GM10847 (cell line): ENCODE data around the gene AJAP1.

Experiments used
- POLR2A ChIP-seq: IDR thresholded peaks from 2 replicates; pipeline ENCODE4 v1.6.1; 2011; ENCODE audit not compliant: insufficient read length; ENCODE audit errors: extremely low read depth

The AJAP1 gene

DNA sequence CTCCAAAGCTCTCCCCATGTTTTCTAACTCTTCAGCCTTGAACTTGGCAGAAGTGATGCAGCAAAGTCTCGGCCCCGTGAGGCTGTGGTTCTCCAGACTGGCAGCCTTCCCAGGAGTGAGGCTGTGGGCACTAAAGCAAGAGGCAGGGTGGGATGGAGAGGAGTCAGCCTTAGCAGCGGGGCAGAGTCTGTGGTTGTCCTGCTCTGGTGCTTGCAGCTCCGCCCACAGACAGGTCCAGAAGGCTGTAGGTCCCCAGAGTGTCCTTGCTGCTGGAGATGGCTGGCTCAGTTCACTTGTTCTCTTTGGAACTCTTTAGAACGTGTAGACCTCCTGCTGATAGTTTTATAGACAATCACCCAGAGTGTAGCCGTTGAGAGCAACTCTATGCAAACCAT, 142.6 kb downstream of the AJAP1 start:
- no peak for TF ChIP-seq POLR2A

DNA sequence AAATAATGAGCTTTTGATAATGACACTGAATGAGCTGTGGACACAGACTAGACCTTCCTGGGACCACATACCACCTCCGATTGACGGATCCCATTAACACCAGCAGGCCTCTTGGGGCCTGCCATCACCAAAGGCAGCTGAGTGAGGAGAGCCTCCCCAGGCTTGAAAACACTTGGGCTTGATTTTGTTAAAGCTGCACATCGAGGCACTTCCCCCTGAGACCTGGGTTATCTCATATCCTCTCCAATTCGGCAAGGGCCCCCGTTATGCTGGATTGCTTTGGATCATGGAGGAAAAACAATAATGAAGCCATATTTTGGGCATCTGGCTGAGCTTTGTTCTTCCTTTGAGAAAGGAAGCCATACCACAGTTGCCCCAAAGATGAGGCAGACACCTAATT, 143.0 kb downstream of the AJAP1 start:
- TF ChIP-seq POLR2A = no peak

DNA sequence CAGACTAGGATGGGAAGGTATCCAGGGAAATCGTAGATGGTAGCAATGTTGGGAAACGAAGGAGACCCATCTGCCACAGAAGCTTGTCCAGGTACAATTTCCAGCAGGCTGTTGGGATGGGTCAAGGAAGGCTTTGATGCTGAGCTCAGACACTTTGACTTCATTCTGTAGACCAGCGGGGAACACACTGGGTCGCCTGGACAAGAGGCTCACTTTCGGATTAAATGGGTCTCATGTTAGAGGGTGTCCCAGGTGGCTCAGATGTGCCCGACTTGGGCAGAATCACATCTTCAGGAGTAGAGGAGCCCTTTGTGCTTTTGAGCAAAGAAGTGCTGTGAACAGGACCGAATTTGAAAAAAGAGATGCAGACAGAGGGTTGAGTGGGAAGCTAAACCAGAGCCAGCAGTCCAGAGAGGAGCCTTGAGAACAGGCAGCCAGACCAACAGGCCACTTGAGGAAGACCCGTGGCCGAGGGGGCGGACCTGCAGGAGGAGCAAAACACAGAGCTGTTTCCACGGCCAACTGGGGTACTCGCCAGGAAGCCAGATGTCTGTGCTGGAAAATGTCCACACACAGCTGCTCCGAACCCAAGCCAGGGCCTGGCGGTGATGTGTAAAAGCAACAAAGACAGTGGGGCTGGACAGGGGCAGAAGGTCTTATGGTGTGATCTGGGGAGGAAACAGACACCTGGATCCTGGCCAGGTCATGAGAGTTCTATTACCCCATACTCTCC, 146.9 kb downstream of the AJAP1 start:
- no peak for TF ChIP-seq POLR2A

DNA sequence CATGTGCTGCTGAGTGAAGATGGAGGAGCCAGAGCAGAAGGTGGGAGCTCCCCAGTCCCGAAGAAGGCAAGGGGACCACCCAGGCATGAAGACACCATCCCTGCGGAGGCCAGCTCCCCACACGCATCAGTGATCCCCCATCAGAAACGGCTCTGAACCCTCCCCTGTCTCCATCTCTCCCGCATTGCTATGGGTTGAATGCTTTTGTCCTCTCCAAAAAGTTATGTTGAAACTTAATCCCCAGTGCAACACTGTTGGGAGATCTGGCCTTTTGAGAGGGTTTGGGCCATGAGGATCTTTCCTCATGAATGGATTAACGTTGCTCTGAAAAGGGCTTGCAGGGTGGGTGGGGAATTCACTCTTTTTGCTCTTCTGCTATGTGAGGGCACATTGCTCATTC, 147.6 kb downstream of the AJAP1 start:
- TF ChIP-seq POLR2A = no peak

DNA sequence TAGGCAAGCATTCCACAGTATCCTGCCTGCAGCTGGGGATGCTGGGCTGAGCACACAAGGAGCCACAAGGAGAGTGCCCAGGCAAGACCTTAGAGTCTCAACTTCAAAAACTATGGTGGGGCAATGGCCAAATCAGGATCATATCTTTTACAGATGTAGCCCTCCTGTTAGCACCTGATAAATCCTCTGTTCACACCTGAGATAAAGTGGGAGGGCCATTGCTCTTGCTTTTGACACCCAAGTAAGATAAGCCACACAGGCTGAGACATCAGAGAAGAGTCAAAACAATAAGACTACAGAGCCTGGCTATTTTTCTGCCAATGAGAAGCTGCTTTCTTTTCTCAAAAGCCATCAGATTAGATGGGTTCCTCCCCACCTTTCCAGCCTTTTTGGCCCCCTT, 148.9 kb downstream of the AJAP1 start:
- TF ChIP-seq POLR2A = no peak

DNA sequence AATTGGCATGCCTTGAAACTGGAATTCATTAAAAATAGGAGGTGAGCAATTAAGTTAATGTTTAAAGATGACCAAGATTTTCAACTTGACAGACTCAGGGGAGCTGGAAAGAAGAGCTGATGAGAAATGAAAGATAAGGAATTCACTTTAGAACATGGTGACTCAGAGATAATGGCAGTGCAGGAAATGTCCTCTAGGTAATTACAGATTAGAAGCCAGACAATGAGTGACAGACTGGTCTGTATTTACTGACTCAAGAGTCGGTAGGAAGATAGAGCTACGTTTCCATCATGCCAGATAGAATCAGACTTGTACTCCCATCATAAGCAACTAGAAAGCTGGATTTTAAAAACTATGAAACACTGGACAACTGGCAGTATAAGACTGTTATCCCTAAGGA, 151.6 kb downstream of the AJAP1 start:
- TF ChIP-seq POLR2A = no peak

DNA sequence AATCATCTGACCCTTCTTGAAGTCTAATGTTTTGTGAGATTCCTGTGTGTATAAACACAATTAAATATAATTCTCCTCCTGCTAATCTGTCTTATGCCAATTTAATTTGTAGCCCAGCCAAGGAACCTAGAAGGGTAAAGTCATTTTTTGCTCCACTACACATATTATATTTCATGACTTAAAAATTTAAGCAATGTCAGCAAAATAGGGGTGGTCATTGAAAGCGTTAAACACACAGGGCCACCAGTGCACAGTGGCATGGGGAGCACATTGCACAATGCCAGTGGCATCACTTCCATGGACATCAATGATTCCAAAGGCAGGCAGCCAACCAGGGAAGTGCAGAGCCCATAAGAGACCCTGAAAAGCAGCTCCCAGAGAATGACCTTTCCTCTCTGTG, 166.1 kb downstream of the AJAP1 start:
- TF ChIP-seq POLR2A = no peak

DNA sequence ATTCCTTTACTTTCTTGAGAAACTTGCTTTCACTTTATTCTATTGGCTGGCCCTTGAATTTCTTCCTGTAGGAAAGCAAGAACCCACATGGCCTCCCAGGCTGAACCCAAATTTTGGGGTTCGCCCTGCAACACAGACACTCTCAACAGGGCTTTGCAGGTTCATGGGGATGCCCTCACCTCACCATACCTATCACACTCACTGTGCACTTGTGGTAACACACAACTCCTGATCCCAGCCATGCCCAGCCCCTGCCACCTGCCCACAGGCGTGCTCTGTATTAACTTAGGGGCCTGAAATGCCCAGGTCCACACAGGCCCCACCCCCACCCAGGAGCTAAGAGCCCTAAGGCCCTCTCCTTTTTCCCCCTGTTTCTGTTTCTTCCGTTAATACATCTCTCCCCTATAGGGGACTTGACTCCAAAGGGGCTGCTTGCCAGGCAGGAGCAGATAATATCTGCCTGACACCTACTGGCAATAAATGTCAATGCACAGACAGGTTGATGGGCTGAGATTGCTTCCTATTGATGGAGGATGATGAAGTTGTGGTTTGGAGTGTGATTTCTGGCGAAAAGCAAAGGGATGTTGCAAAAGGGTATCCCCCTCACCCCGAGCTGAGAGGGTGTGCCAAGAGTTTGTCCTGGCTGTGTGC, 171.5 kb downstream of the AJAP1 start:
- TF ChIP-seq POLR2A = no peak

DNA sequence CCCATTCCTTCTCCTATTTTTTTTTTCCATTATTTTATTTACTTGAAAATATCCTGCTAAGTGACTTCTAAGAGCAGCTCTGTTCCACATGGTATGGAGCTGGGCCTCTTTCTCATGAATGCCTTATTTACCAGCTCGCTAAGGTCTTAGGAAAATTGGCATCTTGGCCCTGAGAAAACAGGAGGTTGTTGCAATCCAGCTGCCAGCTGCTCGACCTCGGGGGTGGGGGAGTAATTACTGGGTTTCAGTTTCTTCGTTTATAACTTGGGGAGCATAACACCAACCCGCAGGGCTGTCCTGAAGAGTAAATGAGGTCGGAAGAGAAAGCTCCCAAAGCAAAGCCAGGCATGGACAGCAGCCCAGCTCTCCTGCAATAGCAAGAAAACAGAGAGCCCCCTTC, 176.3 kb downstream of the AJAP1 start:
- no peak for TF ChIP-seq POLR2A

DNA sequence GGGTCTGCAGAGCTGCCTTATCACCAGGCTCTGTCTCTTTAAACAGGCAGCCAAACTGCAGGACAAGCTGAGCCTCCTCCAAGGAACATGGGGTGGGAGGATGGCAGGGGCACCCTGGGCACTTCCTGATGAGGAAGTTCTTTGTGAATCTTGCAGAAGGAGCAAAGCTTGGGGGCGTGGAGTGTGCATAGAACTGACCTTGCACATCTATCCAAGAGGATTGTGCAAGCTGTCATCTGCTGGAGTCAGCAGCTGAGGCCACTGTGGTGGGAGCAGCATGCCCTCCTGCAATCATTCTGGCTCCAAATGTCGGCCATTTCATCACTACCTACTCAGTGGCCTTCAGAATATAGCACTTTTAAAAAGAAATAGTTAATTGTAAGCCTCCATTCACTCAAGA, 182.2 kb downstream of the AJAP1 start:
- TF ChIP-seq POLR2A = no peak

DNA sequence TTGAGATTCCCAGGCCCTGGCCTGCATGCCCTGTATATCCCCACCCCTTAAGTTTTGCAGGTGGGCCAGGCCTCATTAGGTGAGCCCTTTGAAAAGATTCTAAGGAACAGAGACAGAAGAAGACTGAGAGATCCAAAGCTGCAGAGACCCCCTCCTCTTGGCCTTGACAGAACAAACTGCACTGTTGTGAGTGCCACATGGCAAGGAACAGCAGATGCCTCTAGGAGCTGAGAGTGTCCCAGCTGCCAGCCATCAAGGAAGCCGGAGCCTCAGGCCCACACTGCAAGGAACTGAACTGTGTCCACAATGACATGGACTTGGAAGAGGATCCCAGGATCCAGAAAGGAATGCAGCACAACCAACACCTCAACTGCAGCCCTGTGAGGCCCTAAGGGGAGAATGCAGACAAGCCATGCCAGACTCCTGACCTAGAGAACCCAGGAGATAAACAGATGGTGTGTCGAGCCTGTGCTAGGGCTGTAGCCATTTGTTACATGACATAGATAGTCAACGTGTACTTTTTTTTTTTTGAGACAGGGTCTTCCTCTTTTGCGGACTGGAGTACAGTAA, 182.7 kb downstream of the AJAP1 start:
- no peak for TF ChIP-seq POLR2A

DNA sequence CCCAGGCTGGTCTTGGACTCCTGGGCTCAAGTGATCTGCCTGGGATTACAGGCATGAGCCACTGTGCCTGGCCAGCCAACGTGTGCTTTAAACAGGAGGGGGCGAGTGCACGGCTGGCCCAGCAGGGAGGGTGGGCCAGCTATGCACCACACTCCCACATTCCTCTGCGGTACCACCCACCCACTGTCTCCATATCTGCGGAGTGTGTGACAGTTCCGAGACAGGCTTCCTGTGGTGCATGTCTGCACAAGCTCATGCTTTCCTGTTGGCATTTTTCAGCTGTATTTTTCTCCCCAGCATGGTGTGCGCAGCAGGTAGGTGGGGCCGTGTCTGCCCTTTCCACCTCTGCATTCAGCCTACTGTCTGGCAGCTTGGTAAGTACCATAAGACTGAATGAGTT, 183.3 kb downstream of the AJAP1 start:
- no peak for TF ChIP-seq POLR2A

DNA sequence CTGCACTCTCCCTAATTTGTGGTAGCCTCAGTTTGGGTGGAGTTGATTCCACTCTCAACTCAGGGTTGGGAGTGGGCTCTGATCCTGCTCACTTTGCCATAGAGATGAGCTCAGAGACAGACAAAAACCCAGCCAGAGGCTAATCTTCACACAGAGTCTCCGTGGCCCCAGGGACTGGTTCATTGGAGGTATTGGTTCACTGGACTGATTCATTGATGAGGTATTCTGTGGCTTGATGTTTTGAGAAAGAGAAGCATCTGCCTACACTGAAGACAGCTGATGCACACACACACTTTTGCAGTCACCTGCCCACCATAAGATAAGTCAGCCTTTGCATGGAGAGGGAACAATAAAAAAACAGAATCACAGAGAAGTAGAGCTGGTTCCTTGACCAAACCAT, 183.8 kb downstream of the AJAP1 start:
- TF ChIP-seq POLR2A = no peak
